HT1080 (cell line): Measurements from ENCODE around the gene COL20A1. TPM values are rescaled to one million over a fixed set of nuclear protein-coding genes. Genes with fewer than 3 reads are reported as not detected.

Experiments used
- DNase-seq: peaks from one replicate; pipeline ENCODE4 v3.0.0-alpha.2; 2015; ENCODE audit warnings: low read depth
- total RNA-seq: library from RNA; depleted of rRNA; stranded (reverse); fragments of >200 nt; shearing (Covaris generic); gene quantifications from 2 replicates; pipeline ENCODE4 v1.2.3, GENCODE V29; 2014

The COL20A1 gene
- total RNA-seq, 1 experiment from 2014 or later: not detected

DNA sequence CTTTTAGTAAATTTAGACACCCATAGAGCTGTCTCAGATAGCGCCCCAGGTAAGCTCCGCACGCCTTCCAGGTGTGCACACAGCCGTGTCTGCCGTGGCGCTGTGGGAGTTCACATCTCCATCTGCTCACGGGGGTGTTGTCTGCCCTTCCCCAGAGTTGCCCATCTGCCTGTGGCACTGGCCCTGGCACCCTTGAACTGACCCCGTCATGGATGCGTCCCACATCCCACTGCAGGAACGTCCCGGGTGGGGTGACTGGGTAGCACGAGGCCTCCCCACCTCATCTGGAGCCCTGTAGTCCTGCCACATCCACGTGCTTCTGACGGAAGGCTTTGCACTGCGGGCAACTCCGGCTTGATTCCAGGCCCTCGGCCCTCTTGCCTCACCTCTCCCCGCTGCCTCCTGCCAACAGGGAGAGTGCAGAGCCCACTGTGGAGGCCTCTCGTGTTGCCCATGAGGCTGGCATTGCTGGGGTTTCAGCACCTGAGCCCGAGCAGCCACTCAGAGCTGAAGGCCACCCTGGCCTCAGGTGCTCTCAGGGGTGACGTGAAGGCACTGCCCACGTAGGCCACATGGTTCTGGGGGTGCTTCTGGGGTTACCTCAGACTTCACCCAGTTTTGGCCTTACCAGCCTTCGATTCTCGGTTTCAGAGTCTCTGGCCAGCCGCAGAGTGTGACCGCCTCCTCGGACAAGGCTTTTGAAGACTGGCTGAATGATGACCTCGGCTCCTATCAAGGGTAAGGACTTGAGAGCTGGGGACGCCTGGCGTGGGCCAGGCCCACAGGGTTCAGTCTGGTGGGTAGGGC lies 15.3 kb upstream of the COL20A1 start:
- no peak for DNase-seq

DNA sequence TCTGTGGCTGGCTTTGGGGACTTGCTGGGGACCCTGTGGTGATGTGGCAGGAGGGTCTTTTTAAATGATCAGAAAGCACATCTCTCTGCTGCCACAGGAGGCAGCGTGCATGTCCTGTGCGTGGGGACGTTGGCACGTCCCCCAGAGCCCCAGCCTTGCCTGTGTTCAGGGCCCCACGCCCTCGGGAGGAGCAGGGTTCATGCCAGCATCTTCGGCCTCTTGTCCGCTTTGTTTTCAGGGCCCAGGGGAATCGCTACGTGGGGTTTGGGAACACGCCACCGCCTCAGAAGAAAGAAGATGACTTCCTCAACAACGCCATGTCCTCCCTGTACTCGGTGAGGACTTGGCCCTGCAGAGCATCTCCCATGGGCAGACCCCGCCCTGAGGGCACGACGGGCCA lies 14.3 kb upstream of the COL20A1 start:
- DNase-seq: no peak

DNA sequence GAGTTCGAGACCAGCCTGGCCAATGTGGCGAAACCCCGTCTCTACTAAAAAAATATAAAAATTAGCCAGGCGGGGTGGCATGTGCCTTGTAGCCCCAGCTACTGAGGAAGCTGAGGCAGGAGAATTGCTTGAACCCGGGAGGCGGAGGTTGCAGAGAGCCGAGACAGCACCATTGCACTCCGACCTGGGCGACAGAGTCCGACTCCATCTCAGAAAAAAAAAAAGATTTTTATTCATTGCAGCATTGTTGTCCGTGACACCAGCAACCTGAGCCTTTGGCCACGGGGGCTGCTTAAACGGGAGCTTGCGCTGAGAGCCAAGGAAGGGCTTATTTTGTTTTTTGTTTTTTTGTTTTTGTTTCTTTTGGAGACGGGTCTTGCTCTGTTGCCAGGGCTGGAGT lies 13.1 kb upstream of the COL20A1 start:
- DNase-seq: no peak

DNA sequence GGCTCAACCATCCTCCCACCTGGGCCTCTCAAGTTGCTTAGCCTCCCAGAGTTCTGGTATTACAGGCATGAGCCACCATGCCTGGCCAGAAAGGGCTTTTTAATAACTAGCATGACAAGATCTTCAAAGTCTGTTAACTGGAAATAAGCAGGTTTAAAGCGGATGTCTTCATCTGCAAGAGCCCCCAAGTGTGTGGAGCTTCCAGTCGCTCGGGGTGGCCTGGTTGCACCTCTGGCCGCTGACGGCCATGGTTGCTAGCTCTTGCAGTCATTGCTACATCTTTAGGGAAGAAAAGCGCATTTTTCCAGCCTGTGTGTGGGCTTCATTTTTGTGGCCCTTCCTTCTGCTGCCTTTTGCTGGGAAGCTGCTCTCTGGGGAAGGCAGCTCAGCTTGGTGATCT lies 12.6 kb upstream of the COL20A1 start:
- no peak for DNase-seq

DNA sequence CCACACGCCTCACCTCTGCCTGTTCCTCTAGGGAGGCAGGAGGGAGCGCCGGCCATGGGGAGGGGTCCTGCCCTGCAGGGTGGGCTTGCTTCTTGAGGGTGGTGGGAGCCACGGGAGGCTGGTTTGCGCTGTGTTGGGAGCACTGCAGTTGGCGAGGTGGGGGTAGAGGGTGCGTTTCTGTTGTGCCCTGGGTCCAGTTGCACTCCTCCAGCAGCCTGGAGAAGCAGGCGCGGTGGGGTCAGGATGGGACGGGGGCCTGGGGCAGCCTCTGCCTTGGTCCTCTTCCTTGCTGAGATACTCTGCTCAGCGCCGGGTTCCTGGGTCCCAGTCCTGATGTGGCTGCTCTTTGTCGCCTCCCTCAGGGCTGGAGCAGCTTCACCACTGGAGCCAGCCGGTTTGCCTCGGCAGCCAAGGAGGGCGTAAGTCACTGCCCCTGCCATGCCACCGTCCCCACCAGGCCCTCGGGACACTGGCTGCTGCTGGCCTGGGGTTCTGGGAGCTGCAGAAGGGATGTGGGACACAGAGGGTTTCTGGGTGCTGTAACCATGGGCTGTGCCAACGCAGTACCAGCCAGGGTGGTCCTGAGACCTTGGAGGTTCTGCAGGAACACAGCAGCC lies 11.9 kb upstream of the COL20A1 start:
- no peak for DNase-seq

DNA sequence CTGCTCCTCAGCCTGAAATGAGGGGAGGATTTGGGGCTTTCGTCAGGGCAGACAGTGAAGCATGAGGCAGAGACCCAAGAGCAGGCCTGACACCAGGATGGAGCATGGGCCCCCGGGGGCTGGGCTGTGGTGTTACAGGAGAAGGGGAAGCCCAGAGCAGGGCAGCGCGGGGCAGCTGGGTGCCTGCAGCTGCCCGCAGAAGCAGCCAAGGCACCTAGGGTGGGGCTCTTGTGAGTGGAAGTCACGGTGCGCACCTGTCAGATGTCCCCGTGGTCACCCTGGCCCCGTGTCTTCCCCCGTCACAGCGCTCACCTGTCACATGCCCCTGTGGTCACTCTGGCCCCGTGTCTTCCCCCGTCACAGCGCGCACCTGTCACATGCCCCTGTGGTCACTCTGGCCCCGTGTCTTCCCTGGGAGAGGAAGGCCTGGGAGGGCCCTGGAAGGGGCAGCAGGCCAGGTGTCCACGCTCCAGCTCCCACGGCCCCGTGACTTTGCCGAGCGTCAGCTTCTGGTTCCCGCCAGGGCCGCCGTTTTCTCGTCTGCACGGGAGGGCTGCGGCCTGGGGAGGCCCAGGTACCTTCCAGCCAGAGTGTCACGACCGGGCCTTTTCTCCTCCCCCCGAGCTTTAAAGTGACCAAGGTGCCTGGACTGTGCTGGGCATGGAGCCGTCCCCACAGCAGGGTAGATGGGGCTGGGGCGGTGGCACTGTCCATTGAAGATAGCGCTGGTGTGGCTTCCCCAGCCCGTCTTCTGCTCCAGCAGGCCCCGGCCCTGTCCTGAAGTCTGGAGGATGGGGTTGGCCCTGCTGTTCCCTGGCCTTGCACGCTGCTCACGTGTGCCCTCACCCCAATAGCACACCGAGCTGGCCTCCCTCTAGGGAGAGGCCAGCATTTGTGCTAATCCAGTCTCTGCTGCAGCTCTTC lies 11.0 kb upstream of the COL20A1 start:
- DNase-seq: no peak

DNA sequence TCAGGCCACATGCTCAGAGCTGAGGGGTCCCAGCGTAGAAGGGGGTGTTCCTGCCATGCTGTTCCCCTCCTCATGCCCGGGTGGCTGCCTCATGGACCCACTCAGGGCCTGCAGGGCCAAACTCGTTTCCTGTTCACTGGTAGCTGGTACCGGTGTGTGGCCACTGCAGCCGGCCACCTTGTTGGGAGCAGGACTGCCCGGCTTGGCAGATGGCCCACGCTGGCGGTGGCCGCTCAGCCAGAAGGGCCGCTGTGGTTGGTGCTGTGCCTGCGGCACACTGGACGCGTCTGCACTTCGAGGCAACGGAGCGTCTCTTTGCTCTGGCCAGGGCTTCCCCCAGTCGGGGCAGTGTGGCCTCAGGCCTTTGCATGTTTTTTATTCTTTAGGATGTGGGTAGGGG lies 10.0 kb upstream of the COL20A1 start:
- no peak for DNase-seq

DNA sequence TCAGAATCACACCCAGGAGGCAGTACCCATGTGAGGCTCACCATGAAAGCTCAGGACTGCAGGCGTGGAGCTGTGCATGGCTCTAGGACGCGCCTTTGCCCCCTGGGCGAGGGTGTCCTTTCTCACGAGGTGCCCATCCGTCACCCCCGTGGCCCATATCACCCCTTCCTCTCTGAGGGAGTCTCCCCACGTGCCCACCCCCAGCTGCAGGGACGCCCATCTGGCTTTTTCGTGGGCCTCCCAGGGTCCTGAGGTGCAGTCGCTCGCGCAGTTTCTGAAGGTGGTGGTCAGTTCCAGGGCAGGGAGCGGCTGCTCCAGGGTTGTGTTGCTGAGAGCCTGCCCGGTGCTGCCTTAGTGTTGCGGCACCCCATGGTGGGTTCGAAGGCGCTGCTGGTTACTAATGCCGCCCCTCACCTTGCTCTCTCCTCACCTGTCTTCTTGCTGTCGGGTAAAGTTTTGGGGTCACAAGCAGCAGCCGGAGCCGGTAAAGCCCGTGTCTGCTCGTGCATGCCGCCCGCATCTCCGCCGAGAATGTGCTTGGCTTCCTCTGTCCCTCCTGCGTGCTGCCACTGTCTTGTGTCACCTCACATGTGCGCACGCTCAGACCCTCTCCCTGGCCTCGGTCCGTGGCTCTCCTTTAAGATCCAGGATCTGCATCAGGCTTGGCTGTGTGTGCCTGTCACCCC lies 9.4 kb upstream of the COL20A1 start:
- no peak for DNase-seq

DNA sequence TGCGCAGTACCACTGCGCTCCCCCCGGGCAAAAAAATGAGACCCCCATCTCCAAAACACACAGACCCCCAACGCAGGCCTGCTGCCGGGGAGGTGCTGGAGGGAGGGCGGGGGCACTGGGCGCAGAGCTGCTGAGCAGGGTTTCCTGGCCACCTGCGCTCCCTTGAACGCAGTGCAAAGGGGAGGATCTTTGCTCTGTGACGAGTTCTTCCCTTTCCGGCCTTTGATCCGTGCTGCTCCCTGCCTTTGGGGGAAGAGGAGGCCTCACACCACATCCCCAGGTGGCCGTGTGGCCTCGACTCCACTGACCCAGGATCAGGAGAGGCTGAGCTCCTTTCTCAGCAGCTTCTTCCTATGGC lies 8.9 kb upstream of the COL20A1 start:
- no peak for DNase-seq

DNA sequence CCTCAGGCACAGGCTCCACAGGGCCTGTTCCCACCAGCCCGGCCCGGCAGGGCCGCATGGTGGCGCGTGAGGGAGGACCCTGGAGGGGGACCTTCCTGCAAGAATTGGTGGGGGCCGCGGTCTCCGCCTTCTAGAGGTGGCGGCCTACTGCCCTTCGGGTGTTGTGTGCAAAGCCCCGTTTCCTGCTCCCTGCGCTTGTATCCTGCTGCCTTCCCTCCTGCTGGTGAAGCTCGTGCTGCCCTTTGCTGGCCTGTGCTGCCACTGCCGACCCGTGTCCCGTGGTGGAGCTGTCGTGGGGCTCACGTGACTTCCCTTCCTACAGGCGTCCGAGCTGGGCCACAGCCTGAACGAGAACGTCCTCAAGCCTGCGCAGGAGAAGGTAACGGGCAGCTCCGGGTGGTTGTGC lies 8.4 kb upstream of the COL20A1 start:
- no peak for DNase-seq

DNA sequence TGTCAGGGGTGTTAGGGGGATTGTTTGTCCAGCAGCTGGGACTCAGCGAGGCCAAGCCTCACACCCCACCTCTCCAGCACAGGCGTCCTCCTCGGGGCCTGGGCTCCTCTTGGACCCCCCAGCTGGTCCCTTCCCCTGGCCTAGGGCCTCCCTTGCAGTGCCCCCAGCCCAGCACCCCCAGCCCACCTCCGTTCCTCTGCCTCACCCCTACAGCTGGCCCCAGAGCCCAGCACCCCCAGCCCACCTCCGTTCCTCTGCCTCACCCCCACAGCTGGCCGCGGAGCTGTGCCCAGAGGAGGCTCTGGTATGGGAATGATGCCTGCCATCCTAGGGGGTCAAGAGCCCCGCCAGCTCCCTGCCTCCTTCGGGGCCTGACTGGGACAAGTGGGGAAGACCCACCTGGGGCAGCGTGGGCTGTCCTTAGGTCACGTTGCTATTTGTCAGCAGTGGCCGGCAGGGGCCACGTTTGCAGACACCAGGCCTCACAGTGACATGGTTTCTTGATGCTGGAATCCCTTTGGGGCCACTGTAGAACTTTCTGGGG lies 7.9 kb upstream of the COL20A1 start:
- no peak for DNase-seq

DNA sequence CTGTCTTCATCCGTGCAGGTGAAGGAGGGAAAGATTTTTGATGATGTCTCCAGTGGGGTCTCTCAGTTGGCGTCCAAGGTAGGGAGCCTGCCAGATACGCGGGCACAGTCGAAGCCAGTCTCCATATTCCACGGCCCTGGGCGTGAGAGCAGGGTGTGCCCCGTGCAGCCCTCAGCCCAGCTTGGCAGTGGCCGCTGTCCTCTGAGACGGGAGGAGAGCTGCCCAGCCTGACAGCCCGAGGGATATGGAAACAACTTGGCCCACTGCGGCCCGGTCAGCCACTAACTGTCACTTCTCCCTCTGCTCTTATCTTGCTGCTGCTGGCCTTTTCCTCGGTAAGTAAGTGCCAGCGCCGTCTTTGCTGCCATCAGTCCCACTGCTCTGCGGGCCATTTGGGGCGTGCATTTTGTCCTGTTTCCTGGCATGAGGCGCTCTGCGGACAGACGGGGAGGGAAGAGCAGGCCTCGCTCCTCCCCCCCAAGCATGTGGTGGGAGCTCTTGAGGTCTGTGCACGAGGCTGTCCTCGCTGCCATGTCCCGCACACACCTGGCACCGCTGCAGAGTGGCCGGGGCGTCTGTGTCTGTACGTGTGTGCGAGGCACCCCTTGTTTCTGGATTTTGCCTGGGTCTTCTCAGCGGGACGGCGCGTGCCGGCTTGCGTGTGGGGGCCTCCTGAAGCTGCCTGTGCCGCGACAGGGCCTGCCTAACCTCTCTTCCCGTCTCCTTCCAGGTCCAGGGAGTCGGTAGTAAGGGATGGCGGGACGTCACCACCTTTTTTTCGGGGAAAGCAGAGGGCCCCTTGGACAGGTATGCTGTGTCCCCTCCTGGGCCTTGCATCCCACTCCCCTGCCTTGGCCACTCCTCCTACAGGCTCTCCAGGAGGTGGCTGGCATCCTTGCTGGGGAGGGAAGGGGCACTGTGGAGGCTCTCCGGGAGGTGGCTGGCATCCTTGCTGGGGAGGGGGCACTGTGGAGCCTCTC lies 7.1 kb upstream of the COL20A1 start:
- no peak for DNase-seq

DNA sequence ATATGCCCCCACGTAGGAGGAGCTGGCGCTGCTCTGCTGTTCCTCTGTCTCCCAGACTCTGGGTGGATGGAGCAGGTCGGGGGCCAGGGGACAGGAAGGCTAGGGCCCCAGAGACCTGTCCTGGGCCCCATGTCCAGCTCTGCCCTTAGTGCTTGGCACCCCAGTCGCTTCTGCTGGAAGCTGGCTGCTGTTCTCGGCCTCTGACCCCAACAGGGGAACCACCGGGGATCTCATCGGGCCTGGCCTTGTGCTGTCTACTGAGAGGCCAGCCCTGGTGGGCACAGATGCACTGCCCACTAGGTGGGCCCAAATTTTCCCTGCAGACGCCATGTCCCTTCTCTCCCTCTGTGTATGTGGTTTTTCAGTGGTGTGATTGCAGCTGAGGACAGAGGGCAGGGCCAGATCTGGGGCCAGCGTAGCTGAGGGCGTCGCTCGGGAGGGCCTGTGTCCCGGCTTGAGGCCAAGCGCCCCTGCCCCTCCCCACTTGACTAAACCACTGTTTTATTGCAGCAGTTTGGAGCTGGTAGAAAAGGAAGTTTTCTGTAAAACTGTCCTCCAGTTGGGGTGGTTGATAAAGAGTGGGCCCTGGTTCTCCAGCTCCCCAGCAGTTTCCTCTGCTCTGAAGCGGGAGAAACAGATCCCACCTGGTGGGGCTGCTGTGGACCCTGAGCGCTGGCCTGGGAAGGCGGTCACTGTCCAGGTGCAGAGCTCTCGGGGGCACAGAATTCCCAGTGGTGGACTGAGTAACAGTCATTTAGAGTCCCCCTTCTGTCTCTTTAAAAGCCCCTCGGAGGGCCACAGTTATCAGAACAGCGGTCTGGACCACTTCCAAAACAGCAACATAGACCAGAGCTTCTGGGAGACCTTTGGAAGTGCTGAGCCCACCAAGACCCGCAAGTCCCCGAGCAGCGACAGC lies 5.9 kb upstream of the COL20A1 start:
- DNase-seq: no peak

DNA sequence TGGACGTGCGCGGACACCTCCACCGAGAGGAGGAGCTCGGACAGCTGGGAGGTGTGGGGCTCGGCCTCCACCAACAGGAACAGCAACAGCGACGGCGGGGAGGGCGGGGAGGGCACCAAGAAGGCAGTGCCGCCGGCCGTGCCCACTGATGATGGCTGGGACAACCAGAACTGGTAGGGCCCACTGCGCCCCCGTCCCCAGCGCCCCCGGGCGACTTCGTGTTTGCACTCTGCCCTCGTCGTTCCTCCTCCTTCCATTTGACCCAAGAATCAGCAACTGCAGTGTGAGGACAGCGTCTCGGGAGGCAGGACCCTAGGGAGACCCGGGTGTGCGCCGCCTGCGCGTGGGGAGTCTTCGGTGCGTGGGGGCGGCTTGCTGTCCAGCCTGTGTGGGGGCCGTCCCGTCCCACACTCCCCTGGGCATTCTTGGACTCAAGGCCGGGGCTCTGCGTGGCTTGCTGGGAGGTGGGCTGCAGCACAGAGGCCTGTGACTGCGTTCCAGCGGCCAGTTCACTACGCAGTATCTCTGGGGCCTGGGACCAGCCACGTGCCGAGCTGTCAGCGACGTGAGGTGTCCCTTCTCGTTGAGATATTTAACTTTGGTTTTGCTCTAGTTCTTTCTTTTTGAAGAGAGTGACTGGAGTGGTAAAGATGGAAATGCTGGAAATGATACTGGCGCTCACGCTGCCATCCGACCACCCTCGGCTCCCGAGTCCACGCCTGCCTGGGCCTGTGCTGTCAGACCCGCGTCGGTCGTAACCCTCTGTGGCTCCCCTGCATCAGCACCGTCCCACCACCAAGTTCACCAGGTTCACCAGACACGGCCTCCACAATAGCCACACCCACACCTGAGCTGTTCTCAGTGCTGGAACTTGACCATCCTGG lies 5.0 kb upstream of the COL20A1 start:
- no peak for DNase-seq

DNA sequence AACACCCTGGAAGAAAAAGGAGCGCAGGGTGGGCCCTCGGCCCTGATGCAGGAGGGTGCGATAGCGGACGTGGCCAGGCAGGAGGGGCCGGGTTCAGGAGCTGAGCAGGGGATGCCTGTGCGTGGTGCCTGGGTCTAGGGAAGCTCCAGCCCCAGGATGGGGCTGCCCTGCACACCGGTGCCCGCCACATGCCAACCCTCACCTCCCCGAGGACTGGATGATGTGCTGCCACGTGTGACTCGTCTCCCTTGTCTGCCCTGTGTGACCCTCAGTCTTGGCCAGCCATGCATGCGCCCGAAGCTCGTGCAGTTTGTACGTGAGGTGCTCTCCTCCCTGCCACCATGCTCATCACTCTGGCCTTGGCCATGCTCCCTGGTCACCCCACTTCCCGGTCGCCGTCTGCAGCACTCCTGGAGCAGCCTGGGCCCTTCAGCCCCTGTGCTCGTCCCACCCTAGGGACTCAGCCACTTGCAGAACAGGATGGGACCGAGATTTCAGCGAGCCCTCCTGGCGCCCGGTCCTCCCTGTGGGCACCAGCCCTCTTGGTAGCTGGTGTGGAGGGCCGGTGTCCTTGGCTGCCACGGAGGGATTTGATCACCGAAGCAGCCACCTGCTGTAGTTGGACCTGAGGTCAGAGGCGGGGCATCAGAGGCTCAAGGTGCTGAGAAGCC lies 4.3 kb upstream of the COL20A1 start:
- DNase-seq: no peak

DNA sequence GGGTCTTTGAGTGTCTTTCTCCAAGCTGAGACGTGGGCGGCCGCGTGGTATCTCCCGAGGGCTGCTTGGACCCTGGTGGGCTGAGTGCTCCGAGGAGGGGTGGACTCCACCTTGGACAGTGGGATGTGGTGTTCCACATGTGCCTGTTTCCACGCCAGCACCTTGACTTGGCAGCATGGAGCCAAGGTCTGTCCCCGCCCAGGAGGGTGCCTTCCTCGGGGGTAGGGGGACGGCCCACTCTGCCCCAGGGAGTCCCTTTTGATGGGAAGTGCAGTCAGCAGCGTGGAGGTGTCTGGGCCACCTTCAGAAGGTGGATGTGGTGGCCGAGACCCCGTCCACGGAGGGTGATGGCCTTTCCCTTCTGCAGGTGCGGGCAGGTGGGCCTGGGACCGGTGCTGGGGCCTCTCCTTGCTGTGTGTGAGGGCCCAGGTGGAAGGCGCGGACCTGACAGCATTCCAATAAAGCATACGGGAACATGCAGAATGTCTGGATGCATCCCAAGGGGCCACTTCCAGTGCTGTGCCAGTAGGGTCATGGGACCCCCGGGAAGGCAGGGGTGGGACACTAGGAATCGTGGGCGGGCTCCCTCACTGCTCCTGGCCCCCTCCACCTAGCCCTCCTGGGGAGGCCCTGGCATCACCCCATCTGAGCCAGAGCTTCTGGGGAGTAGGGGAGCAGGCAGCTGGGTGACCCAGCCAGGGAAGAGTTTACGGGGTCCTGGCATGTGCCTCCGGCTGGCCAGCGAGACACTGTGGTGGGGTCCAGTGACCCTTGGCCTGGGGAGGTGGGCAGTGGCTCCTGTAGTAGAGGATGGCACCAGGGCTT lies 3.5 kb upstream of the COL20A1 start:
- DNase-seq: no peak
